Gastrocnemius medialis (tissue), 4 donors: ENCODE measurements around the gene MRPL33.

ENCODE experiments used
- CTCF ChIP-seq, 5 experiments: fragments of 450-650 bp in 3 of 5; fragments of 200-600 bp in 2 of 5; sonication (generic) in 2 of 5; IDR thresholded peaks in 4 of 5; conservative IDR thresholded peaks in 1 of 5; 1 replicate in 4 of 5; 2 replicates in 1 of 5; pipeline ENCODE4 v1.5.1; 2016 to 2019; ENCODE audit warnings: antibody characterized with exemption in 5 of 5, mild to moderate bottlenecking in 3 of 5, moderate library complexity in 3 of 5
- POLR2A ChIP-seq, 2 donors: fragments of 450-650 bp; IDR thresholded peaks; one replicate each; pipeline ENCODE4 v1.6.1; 2017; ENCODE audit warnings: antibody characterized with exemption in 2 of 2, mild to moderate bottlenecking in 2 of 2, moderate library complexity in 2 of 2

DNA sequence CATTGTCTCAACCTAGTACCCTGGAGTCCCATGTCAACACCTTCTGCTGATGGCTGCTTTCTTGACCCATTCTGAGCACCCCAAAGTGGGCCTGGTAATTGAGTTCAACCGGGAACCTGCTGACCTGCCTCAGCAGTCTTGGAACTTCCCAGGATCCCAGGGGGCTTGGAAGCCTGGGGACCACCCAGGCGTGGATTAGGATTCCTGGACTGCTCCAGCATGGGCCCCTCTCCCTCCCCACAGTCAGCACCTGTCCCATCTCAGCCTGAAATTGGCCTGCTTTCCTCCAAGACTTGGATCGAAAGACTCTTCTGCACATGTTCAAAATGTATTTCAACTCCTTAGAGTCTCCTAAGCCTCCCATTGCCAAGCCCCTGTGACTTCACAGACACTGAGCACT lies 15.4 kb upstream of the MRPL33 start:
- TF ChIP-seq POLR2A (IDR thresholded peaks at IDR 0.05) (no peak), CTCF (IDR thresholded peaks at IDR 0.05 in 4 of 5, conservative IDR thresholded peaks at IDR 0.05 in 1 of 5) (no peak)
